ENCODE results near the gene CFP.

DNA sequence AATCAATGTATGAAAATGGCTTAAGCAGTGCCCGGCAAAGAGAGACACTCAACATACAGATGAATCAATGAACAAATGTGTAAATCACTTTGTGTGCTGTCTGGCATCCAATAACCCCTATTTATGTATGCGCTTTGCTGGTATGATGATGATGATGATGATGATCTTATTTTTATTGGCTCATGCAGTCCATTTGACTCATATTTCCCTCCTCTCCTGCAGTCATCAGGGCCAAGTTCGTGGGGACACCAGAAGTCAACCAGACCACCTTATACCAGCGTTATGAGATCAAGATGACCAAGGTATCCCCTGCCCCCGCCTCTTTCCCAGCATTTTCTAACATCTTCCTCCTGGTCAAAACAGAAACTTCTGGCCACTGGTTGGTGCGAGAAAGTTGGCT is 45.0 kb downstream of the CFP start:
- TF ChIP-seq RAD21 (conservative IDR thresholded peaks at IDR 0.05) (no peak), POLR2AphosphoS5 (IDR thresholded peaks at IDR 0.05) (no peak), EZH2 (IDR thresholded peaks at IDR 0.05; ENCODE audit: borderline replicate concordance, insufficient read depth, low read length, poor library complexity, severe bottlenecking) (no peak), EP300 (conservative IDR thresholded peaks at IDR 0.05; ENCODE audit: poor library complexity, severe bottlenecking) (no peak), MXI1 (conservative IDR thresholded peaks at IDR 0.05; ENCODE audit: poor library complexity, severe bottlenecking) (no peak), SMC3 (conservative IDR thresholded peaks at IDR 0.05; ENCODE audit: poor library complexity) (no peak)
- TF ChIP-seq, protein P1, sequence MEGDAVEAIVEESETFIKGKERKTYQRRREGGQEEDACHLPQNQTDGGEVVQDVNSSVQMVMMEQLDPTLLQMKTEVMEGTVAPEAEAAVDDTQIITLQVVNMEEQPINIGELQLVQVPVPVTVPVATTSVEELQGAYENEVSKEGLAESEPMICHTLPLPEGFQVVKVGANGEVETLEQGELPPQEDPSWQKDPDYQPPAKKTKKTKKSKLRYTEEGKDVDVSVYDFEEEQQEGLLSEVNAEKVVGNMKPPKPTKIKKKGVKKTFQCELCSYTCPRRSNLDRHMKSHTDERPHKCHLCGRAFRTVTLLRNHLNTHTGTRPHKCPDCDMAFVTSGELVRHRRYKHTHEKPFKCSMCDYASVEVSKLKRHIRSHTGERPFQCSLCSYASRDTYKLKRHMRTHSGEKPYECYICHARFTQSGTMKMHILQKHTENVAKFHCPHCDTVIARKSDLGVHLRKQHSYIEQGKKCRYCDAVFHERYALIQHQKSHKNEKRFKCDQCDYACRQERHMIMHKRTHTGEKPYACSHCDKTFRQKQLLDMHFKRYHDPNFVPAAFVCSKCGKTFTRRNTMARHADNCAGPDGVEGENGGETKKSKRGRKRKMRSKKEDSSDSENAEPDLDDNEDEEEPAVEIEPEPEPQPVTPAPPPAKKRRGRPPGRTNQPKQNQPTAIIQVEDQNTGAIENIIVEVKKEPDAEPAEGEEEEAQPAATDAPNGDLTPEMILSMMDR (IDR thresholded peaks at IDR 0.05; ENCODE audit: poor library complexity, severe bottlenecking) = no peak
- TF ChIP-seq, protein P2, sequence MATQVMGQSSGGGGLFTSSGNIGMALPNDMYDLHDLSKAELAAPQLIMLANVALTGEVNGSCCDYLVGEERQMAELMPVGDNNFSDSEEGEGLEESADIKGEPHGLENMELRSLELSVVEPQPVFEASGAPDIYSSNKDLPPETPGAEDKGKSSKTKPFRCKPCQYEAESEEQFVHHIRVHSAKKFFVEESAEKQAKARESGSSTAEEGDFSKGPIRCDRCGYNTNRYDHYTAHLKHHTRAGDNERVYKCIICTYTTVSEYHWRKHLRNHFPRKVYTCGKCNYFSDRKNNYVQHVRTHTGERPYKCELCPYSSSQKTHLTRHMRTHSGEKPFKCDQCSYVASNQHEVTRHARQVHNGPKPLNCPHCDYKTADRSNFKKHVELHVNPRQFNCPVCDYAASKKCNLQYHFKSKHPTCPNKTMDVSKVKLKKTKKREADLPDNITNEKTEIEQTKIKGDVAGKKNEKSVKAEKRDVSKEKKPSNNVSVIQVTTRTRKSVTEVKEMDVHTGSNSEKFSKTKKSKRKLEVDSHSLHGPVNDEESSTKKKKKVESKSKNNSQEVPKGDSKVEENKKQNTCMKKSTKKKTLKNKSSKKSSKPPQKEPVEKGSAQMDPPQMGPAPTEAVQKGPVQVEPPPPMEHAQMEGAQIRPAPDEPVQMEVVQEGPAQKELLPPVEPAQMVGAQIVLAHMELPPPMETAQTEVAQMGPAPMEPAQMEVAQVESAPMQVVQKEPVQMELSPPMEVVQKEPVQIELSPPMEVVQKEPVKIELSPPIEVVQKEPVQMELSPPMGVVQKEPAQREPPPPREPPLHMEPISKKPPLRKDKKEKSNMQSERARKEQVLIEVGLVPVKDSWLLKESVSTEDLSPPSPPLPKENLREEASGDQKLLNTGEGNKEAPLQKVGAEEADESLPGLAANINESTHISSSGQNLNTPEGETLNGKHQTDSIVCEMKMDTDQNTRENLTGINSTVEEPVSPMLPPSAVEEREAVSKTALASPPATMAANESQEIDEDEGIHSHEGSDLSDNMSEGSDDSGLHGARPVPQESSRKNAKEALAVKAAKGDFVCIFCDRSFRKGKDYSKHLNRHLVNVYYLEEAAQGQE (IDR thresholded peaks at IDR 0.05; ENCODE audit: borderline replicate concordance) = no peak
